GM12878 (cell line): ENCODE measurements around the gene SMARCE1. TPM values are rescaled to one million over a fixed set of nuclear protein-coding genes. Genes with fewer than 3 reads are reported as not detected.

ENCODE experiments used
- ATAC-seq: fragments of 200-7000 bp; cut with Tn5 transposase; 3 replicates; pipeline ENCODE4 v1.9.1; 2020; ENCODE audit warnings: mild to moderate bottlenecking, moderate library complexity
- BruUV-seq: library from RNA; stranded (reverse); fragments of 400-500 nt; replicated peaks from 2 replicates; lab custom pipeline; 2021; lab: Mats Ljungman, UMichigan
- CTCF ChIA-PET: fragments of 300-600 bp; sonication (Branson Sonifier 250); formaldehyde crosslinking; extraction: SDS; loops from one replicate; lab custom pipeline; 2021; ENCODE audit warnings: inconsistent platforms; lab: Yijun Ruan, JAX
- POLR2A ChIA-PET: fragments of 350-600 bp; formaldehyde crosslinking; extraction: SDS; loops from one replicate; lab custom pipeline; 2021; ENCODE audit warnings: inconsistent platforms; lab: Charles Lee
- RAD21 ChIA-PET: fragments of 300-600 bp; sonication (Branson Sonifier 250); formaldehyde crosslinking; loops from one replicate; lab custom pipeline; 2023; ENCODE audit warnings: antibody characterized with exemption; ENCODE audit not compliant: unreplicated experiment; lab: Charles Lee
- SMC1A ChIA-PET: fragments of 300-600 bp; sonication (Branson Sonifier 250); formaldehyde crosslinking; loops from one replicate; lab custom pipeline; 2023; ENCODE audit not compliant: unreplicated experiment, uncharacterized antibody; lab: Charles Lee
- DNase-seq: peaks from one replicate; pipeline ENCODE4 v3.0.0-alpha.2; 2011; ENCODE audit warnings: low read depth, low spot score
- FAIRE-seq: peaks from 3 replicates; lab custom pipeline; 2011; peaks lifted over from hg19 to GRCh38; lab: Jason Lieb, UNC
- H2AFZ ChIP-seq: 2 replicates; pipeline ENCODE4 v1.6.0; 2011; ENCODE audit warnings: low read depth, low read length, control low read depth; ENCODE audit not compliant: control insufficient read depth
- H3K27ac ChIP-seq: 2 replicates; pipeline ENCODE4 v1.5.1; 2011; ENCODE audit warnings: control low read depth; ENCODE audit not compliant: control insufficient read depth, insufficient read depth
- H3K27me3 ChIP-seq, 2 experiments: replicated peaks in 1 of 2; 2 replicates each; pipeline versions ENCODE4 v1.6.0 to v1.6.1; 2011; ENCODE audit warnings: low read length in 1 of 2; ENCODE audit not compliant: control insufficient read depth in 2 of 2, insufficient read depth in 2 of 2
- H3K36me3 ChIP-seq, 2 experiments: 2 replicates each; pipeline ENCODE4 v1.5.1; 2011; ENCODE audit warnings: low read length in 1 of 2; ENCODE audit not compliant: control insufficient read depth in 2 of 2, insufficient read depth in 2 of 2
- H3K4me1 ChIP-seq: 2 replicates; pipeline ENCODE4 v1.6.1; 2011; ENCODE audit warnings: mild to moderate bottlenecking, low read length, moderate library complexity, mixed read lengths; ENCODE audit not compliant: control insufficient read depth, insufficient read depth
- H3K4me2 ChIP-seq: 2 replicates; pipeline ENCODE4 v1.6.0; 2011; ENCODE audit warnings: control low read depth; ENCODE audit not compliant: control insufficient read depth, insufficient read depth
- H3K4me3 ChIP-seq: fragments of 200-600 bp; sonication (generic); 2 replicates; pipeline ENCODE4 v1.5.1; 2016
- H3K79me2 ChIP-seq: 2 replicates; pipeline ENCODE4 v1.6.0; 2011; ENCODE audit warnings: low read length; ENCODE audit not compliant: control insufficient read depth, insufficient read depth
- H3K9ac ChIP-seq: 2 replicates; pipeline ENCODE4 v1.8.0; 2011; ENCODE audit warnings: low read length, control low read depth, mixed read lengths; ENCODE audit not compliant: control insufficient read depth, insufficient read depth
- H3K9me3 ChIP-seq: replicated peaks from 3 replicates; pipeline ENCODE4 v1.5.1; 2011; ENCODE audit warnings: mild to moderate bottlenecking, low read length; ENCODE audit not compliant: control insufficient read depth, insufficient read depth
- H4K20me1 ChIP-seq: 2 replicates; pipeline ENCODE4 v1.6.0; 2011; ENCODE audit not compliant: control insufficient read depth, insufficient read depth
- DPF2 ChIP-seq: fragments of 450-650 bp; IDR thresholded peaks from 2 replicates; pipeline ENCODE4 v1.6.1; 2017; ENCODE audit warnings: mild to moderate bottlenecking
- EP300 ChIP-seq, 2 experiments: fragments of 150-350 bp in 1 of 2; IDR thresholded peaks; 2 replicates each; pipeline ENCODE4 v1.6.1; 2011 to 2012; ENCODE audit warnings: low read depth in 2 of 2, low read length in 2 of 2, borderline replicate concordance in 1 of 2, improper control_type of control experiment in 1 of 2, inconsistent platforms in 1 of 2; ENCODE audit not compliant: control insufficient read depth in 1 of 2
- EZH2 ChIP-seq: IDR thresholded peaks from 2 replicates; pipeline ENCODE4 v1.6.1; 2012; ENCODE audit warnings: low read depth, mild to moderate bottlenecking, control low read depth, inconsistent platforms, low read length, borderline replicate concordance; ENCODE audit not compliant: control insufficient read depth
- FOXK2 ChIP-seq: fragments of 450-650 bp; IDR thresholded peaks from 2 replicates; pipeline ENCODE4 v1.6.1; 2017; ENCODE audit warnings: mild to moderate bottlenecking, moderate library complexity
- HDAC6 ChIP-seq: fragments of 200-600 bp; sonication (generic); IDR thresholded peaks from one replicate; pipeline ENCODE4 v1.8.0; 2017; ENCODE audit warnings: antibody characterized with exemption; ENCODE audit not compliant: unreplicated experiment
- HSF1 ChIP-seq: fragments of 150-350 bp; IDR thresholded peaks from 2 replicates; pipeline ENCODE4 v1.6.1; 2014; ENCODE audit warnings: mild to moderate bottlenecking, low read depth, low read length
- MXI1 ChIP-seq: fragments of 150-350 bp; IDR thresholded peaks from 2 replicates; pipeline ENCODE4 v1.6.1; 2011; ENCODE audit warnings: low read depth, mild to moderate bottlenecking, inconsistent platforms, low read length, improper control_type of control experiment
- RB1 ChIP-seq: fragments of 450-650 bp; formaldehyde crosslinking; IDR thresholded peaks from 2 replicates; pipeline ENCODE4 v1.6.1; 2017; ENCODE audit warnings: mild to moderate bottlenecking, borderline replicate concordance
- RUNX3 ChIP-seq: IDR thresholded peaks from 2 replicates; pipeline ENCODE4 v1.6.1; 2012; ENCODE audit warnings: low read length, inconsistent platforms
- SIX5 ChIP-seq: IDR thresholded peaks from 2 replicates; pipeline ENCODE4 v1.6.1; 2011; ENCODE audit warnings: mild to moderate bottlenecking, low read depth, low read length, moderate library complexity; ENCODE audit not compliant: severe bottlenecking
- SUPT20H ChIP-seq: IDR thresholded peaks from 2 replicates; pipeline ENCODE4 v1.6.1; 2011; ENCODE audit warnings: low read depth, mild to moderate bottlenecking, low read length, moderate library complexity, borderline replicate concordance; ENCODE audit not compliant: control insufficient read depth
- TAF1 ChIP-seq: IDR thresholded peaks from 2 replicates; pipeline ENCODE4 v1.6.1; 2011; ENCODE audit warnings: mild to moderate bottlenecking, low read depth, low read length, borderline replicate concordance
- YY1 ChIP-seq: IDR thresholded peaks from 2 replicates; pipeline ENCODE4 v1.6.1; 2011; ENCODE audit warnings: low read depth, mild to moderate bottlenecking, low read length
- ZBTB40 ChIP-seq: fragments of 450-650 bp; IDR thresholded peaks from 2 replicates; pipeline ENCODE4 v1.6.1; 2016; ENCODE audit warnings: mild to moderate bottlenecking, moderate library complexity, borderline replicate concordance
- ZNF207 ChIP-seq: fragments of 450-650 bp; IDR thresholded peaks from 2 replicates; pipeline ENCODE4 v1.6.1; 2014; ENCODE audit warnings: antibody characterized with exemption, mild to moderate bottlenecking, borderline replicate concordance
- ZSCAN29 ChIP-seq: fragments of 450-650 bp; IDR thresholded peaks from 2 replicates; pipeline ENCODE4 v1.6.1; 2017; ENCODE audit warnings: mild to moderate bottlenecking, moderate library complexity
- WGBS: methylation state at CpG from one replicate; pipeline ENCODE4 v1.1.6; 2016; ENCODE audit warnings: low lambda C conversion rate; ENCODE audit not compliant: insufficient replicate concordance, insufficient coverage; ENCODE audit errors: missing lambda C conversion rate; 5-methylcytosine and 5-hydroxymethylcytosine counted together
- in situ Hi-C: fragments of 300-500 bp; cut with MboI; formaldehyde crosslinking; loops from 9 replicates; pipeline ENCODE4 v1.14.3; 2018; ENCODE audit warnings: mixed read lengths
- intact Hi-C: fragments of 100-400 bp; cut with micrococcal nuclease; formaldehyde crosslinking; loops from one replicate; pipeline ENCODE4 v1.14.2; 2022; ENCODE audit not compliant: unreplicated experiment
- polyA plus RNA-seq, 11 experiments: library from polyadenylated mRNA; depleted of rRNA in 4 of 11; unstranded in 6 of 11; stranded (reverse) in 5 of 11; fragments of >200 nt; fragmentation: Nextera tagmentation in 4 of 11; fragmentation: Illumina TruSeq in 1 of 11; extraction: Ambion mirVana in 4 of 11; extraction: Trizol in 1 of 11; gene quantifications; 1 replicate in 1 of 11; 2 replicates in 10 of 11; pipeline versions ENCODE4 v1.2.1 to v1.2.3, GENCODE V29; 2011 to 2016; ENCODE audit warnings: inconsistent platforms in 2 of 11, missing spikeins in 2 of 11, low read depth in 1 of 11
- total RNA-seq, 4 experiments: library from RNA; depleted of rRNA in 3 of 4; stranded (reverse); fragments of >200 nt in 3 of 4; fragmentation: Illumina TruSeq in 1 of 4; extraction: Trizol in 1 of 4; gene quantifications; 2 replicates each; pipeline versions ENCODE4 v1.2.1 to v1.2.3, GENCODE V29; 2013 to 2021

SMARCE1 gene
- total and polyA plus RNA-seq, 10 of the 15 experiments (the other 5 are each of a cell fraction or from before 2014, with no cell fraction given): 87.9 to 191 (median 132) TPM

DNA sequence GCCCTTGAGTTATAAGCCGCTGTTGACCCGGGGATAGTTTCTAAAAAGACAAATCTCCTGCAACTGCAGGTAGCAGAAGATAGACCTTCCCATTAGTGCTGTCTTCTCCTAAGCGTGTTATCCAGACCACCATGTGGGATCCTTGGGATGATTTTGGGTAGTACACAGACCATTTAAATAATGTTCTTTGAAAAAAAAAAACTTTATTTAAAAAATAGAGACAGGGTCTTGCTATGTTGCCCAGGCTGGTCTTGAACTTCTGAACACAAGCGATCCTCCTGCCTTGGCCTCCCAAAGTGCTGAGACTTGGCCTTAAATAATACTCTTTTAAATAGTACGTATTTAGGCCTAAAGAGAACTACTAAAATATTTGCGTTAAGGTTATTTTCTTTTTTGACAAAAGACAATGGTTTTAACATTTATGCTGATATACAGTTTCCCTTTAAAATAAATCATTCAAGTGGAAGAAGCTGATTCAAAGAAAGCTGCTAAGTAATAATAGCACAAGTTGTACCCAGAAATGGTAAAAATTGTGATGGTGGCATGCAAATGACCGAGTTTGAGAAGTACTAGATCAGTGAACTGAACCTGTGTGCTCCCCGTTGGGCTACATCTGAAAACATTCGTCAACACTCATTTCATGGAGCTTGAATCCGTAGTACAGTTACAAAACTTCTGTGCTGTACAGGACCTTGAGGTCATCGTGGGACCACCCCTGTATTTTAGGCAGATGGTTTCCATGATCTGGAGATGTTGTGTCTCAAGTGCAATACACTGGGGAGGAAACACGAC lies 24.0 kb downstream of the SMARCE1 start (continued):
- peak; percentile 74; the same call in 1 of the 2 replicates for TF ChIP-seq ZBTB40
- TF ChIP-seq FOXK2: no peak
- no peak for TF ChIP-seq SIX5
- no peak for TF ChIP-seq YY1

DNA sequence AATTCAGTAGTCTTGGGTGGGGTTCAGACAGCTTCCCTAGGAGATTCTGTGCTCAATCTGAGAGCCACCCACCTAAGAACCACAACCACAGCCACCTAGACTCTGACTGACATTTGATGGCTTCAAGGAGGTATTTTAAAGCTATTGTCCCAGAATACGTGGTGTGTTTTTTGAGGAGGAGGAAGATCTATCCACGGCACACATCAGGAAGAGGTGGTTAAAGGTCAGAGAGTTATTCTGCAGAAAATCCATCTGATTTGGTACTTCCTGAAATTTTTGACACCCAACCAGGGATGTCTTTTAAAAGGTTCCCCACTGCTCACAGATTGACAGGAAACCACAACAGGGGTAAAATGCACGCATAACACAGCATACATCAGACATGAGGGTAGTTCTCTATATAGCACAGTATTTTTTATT lies 25.1 kb downstream of the SMARCE1 start:
- DNase-seq: no peak
- Histone ChIP-seq H3K79me2 (no peaks in the 10 kb centered on the region), H3K27ac (no peak overlapping the region), H3K36me3 (no peaks in the 10 kb centered on the region), H3K9me3 (no peaks in the 10 kb centered on the region), H3K4me3 (no peak overlapping the region), H3K27me3 (no peaks in the 10 kb centered on the region), H3K4me1 (peaks cover 27% of the 10 kb centered on the region), H3K4me2 (peak overlapping the region; percentile 39; the same call in 1 of the 2 replicates), H3K9ac (no peak overlapping the region), H2AFZ (no peak overlapping the region), H4K20me1 (no peaks in the 10 kb centered on the region)
- FAIRE-seq: no peak
- CTCF ChIA-PET: interaction anchor here (0.7 to 5.1 kb wide), 8 partner anchors 11 to 1045 kb away, joined by 3 to 36 read pairs (median 3); partner anchors contain the start of gene SMARCE1
- ATAC-seq: peak; percentile 29; the same call in 2 of the 3 replicates
- in situ Hi-C loops (no loop called here), intact Hi-C loops (loop anchor here (5.0 to 10.0 kb wide), 2 partner anchors 105 to 702 kb away; no protein-coding TSS in a partner anchor)
- POLR2A ChIA-PET: interaction anchor here (0.5 kb wide), 1 partner anchor 58 kb away, joined by 5 read pairs; no protein-coding TSS in a partner anchor
- SMC1A ChIA-PET: interaction anchor here (0.5 to 4.2 kb wide), 8 partner anchors 11 to 183 kb away, joined by 3 to 27 read pairs (median 3); no protein-coding TSS in a partner anchor
- RAD21 ChIA-PET: interaction anchor here (1.4 to 2.1 kb wide), 3 partner anchors 20 to 196 kb away, joined by 3 to 5 read pairs (median 4); no protein-coding TSS in a partner anchor
- 12% methylated on average over 3 of the region's 3 CpGs for WGBS
- BruUV-seq: no TSS peak
- TF ChIP-seq EP300 (IDR thresholded peaks at IDR 0.05; ENCODE audit: borderline replicate concordance in 1 of 2, control insufficient read depth in 1 of 2, low read depth in 2 of 2, low read length in 2 of 2) (no peak), EZH2 (no peak), HSF1 (no peak), HDAC6 (no peak), TAF1 (no peak), RUNX3 (peak; percentile 87), ZNF207 (no peak), SUPT20H (no peak), RB1 (no peak), DPF2 (peak; percentile 38; the same call in 1 of the 2 replicates), MXI1 (no peak), ZSCAN29 (no peak)
